GM18498 (cell line): ENCODE results near the gene PIANP.

Experiments
- ATAC-seq: cut with Tn5 transposase; IDR thresholded peaks from one replicate; pipeline ENCODE4 v1.9.1; 2021; ENCODE audit warnings: mild to moderate bottlenecking, moderate library complexity; ENCODE audit not compliant: unreplicated experiment

Gene PIANP

DNA sequence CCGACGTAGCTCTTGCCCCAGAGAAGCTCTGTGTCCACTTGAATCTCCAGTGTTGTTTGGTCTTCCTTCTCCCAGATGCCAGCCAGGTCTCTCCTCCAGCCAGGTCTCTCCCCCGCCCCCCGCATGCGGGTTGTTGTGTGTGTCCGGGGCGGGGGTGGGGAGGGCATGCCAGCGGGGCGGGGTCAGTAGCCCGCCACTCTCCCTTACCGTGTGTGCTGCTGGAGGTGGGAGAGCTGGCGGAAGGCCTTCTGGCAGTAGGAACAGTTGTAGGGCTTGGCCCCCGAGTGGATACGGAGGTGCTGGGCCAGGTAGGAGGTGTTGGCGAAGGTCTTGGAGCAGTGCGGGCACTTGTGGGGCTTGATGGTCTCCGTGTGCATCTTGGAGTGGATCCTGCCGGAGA is 28.5 kb downstream of the PIANP start:
- no peak for ATAC-seq

DNA sequence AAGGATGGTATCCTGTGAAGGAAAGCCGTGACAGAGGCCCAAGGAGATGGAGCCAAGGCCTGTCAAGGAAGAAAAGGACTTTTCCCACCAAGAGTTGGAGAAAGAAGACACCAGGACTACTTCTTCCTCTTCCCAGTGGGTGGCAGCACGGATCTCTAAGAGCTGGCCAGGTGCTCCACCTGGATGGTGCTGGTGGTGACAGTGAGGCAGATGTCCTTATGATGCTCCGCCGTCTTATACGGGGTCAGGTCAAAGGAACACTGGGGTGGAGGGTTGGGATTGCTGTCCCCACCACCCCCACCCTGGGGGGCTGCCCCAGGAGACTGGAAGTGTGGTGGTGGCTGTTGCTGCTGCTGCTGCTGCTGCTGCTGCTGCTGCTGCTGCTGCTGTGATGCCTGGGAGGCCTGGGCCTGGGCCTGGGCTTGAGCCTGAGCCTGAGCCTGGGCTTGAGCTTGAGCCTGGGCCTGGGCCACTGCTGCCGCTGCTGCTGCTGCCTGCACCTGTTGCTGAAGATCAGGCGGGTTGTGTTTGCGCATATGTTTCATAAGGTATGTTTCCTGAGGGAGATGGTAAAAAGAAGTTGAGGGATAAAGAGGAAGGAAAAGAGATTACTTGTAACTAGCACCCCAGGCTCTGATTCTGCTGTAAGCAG is 32.9 kb downstream of the PIANP start:
- ATAC-seq = no peak

DNA sequence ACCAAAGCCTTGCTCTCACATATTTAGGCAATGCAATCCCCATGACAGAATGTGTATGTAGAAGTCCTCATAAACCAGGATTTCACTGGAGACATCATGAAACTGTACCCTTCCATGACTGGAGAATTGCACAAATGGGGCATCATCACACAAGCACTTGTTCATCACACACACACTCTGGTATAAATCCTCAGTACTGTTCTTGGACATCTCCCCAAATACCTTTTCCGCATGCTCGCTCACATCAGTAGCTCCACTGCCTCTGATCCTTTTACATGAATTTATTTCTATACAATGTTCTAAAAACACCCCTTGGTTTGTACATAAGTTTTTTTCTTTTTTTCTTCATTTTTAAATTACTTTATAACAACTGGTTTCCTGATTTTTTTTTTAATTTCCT is 34.4 kb downstream of the PIANP start:
- no peak for ATAC-seq

DNA sequence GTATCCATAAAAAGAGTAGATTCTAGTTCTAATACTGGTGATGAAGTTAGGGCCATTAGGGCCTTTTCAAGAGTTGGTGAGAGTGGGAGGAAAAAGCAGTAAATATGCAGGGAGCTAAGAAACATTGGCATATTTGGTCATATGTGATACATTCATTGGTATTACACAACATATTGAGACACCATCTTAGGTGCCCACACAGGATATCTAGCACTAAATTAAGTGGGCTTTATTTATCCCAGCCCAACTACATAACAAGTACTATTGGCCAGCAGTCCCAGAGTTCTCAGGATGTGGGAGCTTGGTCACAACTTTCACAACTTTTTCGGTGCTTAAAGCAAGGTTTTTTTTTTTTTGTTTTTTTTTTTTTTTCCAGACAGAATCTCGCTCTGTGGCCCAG is 35.7 kb downstream of the PIANP start:
- ATAC-seq = no peak

DNA sequence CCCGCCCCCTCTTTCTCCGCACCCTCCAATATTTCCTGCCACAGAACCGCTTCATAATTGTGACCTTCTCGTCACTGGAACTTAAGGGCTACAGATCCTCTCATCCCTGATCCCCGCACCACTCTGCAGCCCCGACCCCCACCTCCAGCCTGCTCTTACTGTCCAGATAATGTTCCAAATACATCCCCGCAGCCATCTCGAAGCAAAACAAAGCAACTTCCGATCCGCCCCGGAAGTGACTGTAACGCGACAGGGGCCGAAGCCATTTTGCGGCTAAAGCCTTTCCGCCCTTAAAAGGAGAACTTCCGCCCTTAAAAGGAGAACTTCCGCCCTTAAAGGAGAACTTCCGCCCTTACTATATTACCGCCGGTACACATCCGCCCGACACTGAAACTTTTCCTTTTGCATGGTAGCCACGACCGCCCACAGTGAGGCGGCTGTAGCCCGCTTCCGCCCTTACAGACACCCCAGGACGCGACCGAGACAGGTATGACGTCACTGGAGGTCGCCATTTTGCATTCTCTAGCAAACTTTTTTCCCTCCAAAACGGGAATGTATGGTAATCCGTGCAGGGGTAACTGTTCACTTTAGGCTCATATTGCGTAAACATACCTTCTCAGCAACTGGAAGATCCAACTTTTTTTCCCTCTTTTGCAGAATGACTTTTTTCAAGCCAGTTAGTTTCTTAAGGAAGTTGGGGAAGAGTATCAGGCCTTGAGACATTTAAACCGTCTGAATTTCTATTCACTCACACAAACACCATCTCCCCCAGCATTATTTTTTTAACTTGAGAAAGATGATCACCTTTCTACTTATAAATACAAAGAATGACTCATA is 37.5 kb downstream of the PIANP start, which contains the start of gene ING4:
Gene ING4 (minus strand): TSS at position 214 of the 837 bp plus-strand sequence. CDS start 18 bp downstream, at position 196.
- ATAC-seq = peak; percentile 99

DNA sequence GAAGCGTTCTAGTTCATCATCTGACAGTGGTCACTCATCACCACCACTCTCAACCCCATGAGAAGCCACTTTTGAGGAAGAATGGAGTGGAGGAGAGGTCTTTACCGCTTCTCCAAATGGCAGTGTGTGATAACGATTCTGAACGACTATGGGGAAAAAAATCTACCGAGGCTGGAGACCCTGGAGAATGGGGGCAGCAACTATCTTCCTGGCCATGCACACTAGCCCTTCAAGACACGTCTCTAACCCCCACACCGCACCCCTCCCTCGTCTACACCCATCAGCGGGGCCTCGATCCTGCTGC is 38.1 kb downstream of the PIANP start:
- no peak for ATAC-seq

DNA sequence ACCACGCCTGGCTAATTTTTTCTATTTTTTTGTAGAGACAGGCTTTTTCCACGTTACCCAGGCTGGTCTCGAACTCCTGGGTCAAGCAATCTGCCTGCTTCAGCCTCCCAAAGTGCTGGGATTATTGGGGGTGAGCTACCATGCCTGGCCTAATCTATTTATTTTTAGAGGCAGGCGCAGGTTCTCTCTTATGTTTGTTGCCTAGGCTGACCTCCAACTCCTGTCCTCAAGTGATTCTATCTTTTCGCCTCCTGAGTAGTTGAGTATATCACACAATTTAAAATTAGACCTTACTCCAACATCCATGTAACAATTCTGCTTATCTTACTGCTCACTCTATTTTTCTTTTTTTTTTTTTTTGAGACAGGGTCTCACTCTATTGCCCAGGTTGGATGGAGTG is 46.6 kb downstream of the PIANP start:
- ATAC-seq = no peak

DNA sequence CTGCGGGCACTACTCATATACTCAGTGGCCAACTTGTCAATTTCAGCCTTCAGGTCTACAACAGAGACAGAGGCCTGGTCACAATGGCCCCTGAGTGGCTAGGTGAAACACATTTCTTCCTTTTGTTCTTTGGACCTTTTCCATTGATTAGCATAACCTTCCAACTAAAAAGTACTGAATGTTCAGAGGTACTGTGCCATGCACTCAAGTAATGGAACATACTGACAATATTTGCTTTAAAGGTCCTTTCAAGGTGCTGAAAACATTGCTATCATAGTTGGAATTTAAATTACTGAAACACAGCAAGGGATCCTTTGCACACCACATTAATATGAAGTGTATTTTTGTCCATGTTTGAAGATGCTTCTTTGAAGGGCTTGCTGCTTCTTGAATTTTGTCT is 47.3 kb downstream of the PIANP start:
- no peak for ATAC-seq

DNA sequence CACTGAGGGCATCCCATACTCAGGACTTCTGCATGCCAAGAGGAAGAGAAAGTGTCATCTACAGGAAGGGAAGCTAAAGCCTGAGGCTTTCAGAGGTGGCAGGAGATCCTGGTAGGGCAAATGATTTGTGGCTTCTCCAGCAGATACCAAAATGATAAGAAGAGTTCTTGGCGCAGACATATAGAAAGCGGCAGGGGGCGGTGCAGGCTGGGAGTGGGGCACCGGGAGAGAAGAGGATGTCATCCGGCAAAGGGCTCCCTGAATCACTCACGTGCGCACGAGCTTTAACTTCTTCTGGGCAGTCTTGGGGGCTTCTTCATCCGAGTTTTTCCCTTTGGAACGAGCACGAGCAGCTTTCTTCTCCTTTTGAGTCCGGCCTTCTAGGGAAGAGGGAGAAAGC is 48.2 kb downstream of the PIANP start:
- no peak for ATAC-seq

DNA sequence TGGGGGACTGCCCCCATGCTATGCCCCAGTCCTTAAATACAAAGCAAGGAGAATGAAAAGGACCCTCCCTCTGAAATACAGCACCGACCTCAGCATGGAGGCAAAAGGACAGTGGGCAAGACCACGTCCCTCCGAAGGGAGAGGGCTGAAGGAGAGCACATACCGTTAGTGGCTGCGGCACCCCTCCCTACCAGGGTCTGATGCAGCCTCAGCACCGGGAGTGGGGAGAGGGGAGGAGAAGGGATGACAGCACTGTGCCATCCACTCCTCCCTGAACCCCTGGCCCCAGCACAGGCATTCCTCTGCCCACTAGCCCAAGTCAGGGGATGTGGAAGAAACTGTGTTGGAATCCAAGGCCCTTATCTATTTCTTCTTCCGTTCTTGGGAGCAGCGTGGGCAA is 49.8 kb downstream of the PIANP start:
- ATAC-seq = no peak

DNA sequence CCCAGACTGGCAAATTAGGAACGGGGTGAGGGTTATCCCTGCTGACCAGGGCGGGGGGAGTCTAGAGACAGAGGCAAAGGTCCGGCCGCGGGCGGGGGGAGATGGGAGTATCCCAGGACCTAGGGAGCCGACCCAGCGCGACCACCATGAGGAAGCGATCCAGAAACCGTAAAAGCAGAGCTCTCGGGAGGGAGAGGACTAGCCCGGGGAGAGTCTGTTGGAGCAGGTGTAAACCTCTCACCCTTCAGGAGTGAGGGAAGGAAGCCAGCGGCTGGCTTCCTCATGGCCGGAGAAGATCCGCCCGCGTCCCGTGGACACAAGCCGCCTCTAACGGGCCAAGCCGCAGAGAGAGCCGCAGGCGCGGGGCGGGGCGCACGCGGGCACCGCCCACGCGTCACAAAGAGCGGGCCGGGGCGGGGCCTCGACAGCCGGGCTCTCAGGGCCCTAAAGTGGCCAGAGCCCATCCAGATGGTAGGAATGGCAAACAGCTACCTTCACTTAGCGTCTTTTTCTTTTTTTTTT is 53.5 kb downstream of the PIANP start, which contains the start of gene ACRBP:
Gene ACRBP (minus strand): TSS at position 350 of the 522 bp plus-strand sequence. CDS start 66 bp downstream, at position 284.
- no peak for ATAC-seq

DNA sequence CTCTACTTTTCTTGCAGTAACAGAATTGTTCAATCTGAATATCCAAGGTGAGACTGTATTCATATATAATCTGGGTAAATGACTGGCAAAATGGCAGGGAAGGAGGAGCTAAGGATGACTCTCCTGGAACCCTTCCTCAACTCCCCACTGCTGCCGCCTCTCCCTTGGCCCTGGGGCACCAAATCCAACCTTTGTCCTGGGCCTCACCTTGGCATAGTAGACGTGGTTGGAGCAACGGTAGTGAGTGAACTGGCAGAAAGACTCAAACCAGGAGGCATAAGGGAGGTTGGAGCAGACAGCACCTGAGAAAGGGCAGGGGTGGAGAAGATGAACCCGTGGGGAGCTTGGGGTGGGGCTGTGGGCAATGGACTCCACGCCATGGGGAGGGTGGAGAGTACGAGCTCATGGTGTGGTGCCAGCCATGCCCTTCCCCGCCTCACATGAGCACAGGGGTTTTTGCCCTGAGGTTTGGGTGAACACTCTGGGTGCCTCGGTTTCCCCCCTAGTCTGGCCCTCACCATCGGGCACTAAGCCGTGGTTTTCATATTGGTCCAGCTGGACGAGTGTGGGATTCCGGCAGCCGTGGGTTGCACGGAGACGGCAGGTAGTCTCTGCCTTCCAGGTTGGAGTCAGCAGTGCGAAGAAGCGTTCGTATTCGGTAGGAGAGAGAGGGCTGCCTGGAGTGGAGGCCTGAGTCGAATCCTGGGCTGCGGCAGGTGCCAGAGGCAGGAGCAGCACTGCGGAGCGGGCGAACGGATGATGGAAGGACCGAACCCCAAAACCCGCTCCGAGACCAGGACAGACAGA is 54.1 kb downstream of the PIANP start:
- no peak for ATAC-seq

DNA sequence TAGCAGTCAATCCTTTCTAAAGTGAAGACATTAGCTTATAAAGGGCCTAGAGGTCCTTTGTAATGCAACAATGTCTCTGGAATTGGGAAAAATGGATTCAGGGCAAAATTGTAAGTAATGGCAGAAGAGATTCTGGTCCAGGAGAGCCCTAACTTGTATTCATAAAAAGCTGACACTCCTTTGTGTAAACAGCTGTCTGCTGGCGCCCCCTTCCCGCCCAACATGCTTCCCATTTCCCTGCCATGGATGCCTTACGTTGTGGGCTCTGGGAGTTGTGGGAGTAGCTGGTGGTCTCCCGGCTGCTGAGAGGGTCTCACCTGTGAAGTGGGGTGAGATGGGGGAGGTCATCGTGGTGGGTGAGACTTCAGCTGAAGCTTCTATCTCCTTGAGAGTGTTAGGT is 55.7 kb downstream of the PIANP start:
- no peak for ATAC-seq

DNA sequence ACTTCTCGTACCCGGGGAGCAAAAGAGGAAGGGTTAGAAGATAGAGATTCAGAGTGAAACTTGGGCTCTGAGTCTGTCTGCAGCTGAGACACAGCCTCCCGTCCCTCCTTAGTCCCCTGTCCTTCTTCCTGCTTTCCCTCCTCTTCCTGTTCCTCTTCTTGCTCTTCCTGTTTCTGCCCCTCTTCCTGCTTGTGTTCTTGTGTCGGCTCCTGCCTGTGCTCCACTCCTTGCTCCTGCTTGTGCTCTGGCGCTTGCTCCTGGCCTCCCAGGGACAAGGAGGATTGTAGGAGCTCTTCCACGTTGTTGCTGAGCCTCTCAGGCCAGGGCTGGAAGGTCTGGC is 56.4 kb downstream of the PIANP start:
- ATAC-seq = no peak
